Stimulated activated CD8-positive, alpha-beta memory T cell treated with anti-CD3 and anti-CD28 coated beads, Interleukin-7, amount 100 ng/mL, for 24 hours (primary cell): ENCODE results near the gene GLI1.
"Not testable (repeated sequence)": the region's sequence is repeated elsewhere in the genome, so short reads cannot be mapped to it uniquely, and the experiment has no call there.

Experiments
- DNase-seq: peaks from one replicate; pipeline ENCODE4 v3.0.0-alpha.2; 2020; ENCODE audit warnings: low read depth

The GLI1 gene

DNA sequence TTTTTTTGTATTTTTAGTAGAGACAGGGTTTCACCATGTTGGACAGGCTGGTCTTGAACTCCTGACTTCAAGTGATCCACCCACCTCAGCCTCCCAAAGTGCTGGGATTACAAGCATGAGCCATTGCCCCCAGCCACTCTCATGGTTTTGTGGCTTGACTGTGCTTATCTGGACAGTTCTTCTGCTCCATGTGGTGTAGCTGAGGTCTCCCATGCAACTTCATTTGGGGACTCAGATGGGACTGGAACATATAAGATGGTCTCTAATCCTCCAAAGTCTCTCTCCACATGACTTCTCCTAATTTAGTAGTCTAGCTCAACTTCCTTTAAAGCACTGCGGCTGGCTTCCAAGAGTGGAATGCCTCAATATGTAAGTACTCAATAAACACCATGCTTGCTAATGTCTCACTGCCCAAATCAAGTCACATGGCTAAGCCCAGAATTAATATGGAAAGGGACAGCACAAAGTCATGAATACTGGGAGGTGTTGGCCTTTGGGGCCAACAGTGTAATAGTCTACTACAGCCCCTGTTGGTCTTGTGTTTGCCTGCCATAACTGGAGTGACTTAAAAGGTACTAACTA is 17.6 kb upstream of the GLI1 start:
- DNase-seq = no peak

DNA sequence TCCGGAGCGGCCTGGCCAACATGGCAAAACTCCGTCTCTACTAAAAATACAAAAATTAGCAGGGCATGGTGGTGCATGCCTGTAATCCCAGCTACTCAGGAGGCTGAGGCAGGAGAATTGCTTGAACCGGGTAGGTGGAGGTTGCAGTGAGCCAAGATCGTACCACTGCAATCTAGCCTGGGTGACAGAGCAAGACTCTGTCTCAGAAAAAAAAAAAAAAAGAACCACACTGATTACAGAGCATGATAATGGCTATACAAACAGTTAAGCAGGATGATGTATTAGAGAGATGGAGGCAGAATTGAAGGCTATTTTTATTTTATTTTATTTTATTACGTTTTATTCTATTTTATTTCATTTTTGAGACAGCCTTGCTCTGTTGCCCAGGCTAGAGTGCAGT is 15.2 kb upstream of the GLI1 start:
- DNase-seq = not testable (repeated sequence)

DNA sequence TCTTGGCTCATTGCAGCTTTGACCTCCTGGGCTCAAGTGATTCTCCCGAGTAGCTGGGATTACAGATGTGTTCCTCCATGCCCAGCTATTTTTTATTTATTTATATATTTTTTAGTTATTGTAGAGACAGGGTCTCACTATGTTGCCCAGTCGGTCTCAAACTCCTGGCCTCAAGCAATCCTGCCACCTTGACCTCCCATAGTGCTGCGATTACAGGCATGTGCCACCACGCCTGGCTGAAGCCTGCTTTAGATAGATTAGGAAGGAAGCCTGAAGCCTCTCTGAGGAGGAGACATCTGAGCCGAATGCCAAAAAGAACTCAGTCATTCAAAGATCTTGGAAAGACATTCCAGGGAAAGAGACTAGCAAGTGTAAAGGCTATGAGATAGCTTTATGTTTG is 14.8 kb upstream of the GLI1 start:
- no peak for DNase-seq

DNA sequence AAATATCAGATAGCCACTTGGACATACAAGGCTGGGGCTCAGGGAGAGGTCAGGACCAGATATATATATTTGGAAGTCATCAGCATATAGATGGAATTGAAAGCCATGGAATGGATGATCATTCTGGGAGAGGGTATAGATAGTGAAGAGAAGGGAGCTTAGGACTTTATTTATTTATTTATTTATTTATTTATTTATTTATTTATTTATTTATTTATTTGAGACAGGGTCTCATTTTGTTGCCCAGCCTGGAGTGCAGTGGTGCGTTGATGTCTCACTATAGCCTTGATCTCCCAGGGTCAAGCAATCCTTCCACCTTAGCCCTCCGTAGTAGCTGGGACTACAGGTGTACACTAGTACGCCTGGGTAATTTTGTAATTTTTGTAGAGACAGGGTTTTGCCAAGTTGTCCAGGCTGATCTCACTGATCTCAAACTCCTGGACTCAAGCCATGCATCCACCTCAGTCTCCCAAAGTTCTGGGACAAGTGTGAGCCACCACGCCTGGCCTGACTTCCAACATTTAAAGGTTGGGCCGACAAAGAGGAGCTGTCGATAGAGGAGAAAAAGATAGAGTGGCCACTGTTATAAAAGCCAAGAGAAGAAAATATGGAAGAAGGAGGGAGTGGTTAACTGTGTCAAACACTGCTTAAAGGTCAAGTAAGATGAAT is 13.2 kb upstream of the GLI1 start:
- DNase-seq = no peak

DNA sequence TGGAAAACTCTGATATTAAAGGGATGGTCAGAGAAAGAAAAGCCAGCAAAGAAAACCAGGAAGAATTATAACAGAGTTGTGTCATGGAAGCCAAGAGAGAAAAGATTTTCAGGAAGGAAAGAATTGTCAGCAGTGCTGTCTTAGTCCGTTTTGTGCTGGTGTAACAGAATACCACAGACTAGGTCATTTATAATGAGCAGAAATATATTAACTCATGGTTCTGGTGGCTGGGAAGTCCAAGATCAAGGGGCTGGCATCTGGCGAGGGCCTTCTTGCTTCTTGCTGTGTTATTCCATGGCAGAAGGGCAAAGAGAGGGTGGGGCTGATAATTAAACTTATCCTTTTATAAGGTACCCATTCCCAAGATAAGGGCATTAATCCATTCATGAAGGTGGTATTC is 10.9 kb upstream of the GLI1 start:
- no peak for DNase-seq

DNA sequence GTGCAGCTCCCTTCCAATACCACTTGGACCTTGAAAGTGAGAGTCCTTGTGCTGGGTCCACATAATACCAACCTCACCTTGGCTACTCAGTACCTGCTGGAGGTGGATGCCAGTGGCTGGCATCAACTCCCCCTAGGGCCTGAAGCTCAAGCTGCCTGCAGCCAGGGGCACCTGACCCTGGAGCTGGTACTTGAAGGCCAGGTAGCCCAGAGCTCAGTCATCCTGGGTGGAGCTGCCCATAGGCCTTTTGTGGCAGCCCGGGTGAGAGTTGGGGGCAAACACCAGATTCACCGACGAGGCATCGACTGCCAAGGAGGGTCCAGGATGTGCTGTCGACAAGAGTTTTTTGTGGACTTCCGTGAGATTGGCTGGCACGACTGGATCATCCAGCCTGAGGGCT is 10.2 kb upstream of the GLI1 start:
- DNase-seq = no peak

DNA sequence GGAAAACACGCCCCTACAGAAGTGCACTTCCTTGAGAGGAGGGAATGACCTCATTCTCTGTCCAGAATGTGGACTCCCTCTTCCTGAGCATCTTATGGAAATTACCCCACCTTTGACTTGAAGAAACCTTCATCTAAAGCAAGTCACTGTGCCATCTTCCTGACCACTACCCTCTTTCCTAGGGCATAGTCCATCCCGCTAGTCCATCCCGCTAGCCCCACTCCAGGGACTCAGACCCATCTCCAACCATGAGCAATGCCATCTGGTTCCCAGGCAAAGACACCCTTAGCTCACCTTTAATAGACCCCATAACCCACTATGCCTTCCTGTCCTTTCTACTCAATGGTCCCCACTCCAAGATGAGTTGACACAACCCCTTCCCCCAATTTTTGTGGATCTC is 9.5 kb upstream of the GLI1 start:
- DNase-seq = no peak

DNA sequence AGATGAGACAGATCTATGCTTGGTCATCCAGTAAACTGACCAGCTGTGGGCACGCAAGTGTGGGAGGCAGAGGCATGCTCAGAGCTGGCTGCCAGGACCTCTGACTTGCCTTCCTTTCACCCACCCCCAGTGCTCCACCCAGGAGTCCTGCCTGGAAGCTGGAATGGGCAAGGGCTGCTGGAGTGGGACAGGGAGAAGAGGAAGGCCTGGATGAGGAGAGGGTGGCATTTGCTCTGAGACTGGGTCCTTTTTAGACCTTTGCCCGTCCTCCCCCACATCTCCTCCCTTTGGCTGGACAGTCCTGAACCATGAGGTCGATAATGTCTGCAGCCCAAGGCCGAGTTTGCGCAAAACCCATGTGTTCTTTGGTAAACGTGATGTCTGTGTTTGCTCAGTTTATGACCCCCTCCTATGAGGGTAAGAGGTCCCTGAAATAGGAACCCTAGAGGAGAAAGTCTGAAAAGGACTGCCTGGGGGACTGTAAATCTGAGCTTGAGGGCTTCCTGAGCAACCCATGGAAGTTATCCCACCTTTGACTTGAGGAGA is 8.3 kb upstream of the GLI1 start:
- DNase-seq = no peak

DNA sequence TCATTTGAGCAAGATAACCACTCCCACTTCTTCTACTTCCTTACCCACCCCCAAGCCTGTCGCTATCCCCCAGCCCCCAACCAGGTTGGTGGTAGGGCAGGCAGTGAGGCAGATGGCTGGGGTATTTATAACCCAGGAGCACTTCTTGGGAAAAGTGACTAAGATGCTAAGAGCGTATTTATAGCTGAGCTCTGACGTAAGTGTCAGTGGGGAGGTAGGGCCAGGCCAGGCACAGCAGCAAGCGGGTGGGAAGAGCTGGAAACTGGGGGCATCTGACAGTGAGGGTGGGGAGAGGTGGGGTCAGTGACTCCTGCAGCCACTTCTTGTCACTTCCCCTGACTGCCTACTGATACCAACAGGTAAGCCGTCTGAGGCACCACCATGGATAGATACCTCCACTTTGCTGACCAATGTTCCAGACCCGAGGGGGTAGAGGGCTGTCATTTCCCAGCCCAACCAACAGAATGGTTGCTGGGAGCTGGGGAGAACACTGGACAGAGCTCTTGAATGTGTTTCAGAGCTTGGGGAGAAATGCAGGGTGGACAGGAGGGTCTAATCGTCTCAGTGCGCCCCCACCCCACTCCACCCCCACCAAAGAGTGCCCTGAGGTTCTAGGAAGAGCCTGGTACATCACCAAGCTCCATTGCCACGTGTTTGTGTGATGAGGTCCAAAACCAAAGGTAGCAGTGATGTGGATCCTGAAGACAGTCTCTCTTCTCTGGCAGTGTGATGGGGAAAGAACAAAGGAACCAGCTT is 7.2 kb upstream of the GLI1 start:
- DNase-seq = no peak

DNA sequence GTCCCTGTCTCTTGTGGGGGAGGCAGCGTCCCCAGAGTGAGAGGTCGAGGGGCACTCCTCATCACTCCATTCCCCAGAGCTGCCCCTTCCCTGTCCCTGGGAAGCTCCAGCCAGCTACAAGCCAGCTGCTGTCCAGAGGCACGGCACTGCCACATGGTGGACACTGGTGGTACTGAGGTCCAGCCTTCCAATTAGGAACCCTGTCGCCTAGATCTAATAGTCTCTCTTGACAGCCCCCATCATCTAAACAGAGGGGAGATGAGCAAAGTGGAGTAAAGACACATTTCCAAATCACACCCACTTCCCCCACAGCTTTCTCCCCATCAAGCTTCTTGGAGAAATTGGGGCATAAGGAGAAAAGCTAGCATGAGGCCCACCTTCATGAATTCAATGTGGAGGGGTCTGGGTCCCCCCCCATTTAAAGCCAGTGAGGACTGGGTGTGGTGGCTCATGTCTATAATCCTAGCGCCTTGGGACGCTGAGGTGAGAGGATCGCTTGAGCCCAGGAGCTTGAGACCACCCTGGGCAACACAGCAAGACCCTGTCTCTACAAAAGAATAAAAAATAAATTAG is 6.6 kb upstream of the GLI1 start:
- DNase-seq = no peak

DNA sequence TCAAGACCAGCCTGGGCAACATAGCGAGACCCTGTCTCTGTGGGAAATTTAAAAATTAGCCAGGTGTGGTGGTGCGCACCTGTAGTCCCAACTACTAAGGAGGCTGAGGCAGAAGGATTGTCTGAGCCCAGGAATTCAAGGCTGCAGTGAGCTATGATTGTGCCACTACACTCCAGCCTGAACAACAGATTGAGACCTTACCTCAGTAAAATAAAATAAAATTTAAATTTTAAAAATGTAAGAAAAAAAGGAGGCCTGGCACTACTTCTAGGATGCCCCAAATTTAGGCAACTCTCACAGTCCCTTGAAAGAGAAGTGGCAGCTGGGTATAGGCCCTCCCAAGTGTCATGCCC is 5.4 kb upstream of the GLI1 start:
- no peak for DNase-seq

DNA sequence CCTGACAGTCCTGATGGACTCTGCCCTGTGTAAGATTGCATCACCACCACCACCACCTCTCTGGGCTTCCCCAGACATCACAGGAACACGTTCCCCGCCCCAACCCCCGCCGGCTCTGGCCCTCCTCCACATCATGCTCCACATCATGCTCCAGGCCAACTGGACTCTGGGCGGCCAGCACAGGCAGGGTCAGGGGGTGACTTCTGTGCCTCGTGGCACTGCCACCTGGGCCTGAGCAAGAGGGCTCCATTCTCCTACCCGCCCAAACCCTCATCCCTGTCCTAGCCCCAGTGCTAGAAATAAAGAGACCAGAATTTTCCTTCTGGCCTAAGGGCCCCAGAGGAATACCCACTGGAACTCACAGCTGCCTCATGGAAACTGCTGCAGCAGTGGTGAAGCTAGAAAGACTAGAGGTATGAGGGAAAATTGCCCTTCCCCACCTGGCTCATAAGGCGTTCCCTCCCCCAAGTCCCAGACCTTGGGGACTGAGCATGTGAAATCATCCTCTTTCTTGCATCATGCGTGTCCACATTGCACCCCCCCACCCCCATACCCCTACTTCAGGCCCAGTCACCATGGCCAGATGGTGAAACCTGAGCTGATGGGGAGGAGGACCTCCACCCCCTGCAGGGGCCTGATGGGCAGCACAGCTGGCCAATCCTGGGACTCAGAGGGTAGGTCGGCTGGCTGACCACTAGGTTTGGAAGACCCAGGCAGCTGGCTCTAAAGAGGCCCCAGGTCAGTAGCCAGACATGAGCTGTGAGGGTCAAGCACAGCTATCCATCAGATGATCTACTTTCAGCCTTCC is 4.8 kb upstream of the GLI1 start, which contains the start of gene INHBE:
INHBE (plus strand) TSS at position 742 of the 808 bp plus-strand sequence. CDS start 230 bp downstream, outside the sequence.
- DNase-seq = no peak

DNA sequence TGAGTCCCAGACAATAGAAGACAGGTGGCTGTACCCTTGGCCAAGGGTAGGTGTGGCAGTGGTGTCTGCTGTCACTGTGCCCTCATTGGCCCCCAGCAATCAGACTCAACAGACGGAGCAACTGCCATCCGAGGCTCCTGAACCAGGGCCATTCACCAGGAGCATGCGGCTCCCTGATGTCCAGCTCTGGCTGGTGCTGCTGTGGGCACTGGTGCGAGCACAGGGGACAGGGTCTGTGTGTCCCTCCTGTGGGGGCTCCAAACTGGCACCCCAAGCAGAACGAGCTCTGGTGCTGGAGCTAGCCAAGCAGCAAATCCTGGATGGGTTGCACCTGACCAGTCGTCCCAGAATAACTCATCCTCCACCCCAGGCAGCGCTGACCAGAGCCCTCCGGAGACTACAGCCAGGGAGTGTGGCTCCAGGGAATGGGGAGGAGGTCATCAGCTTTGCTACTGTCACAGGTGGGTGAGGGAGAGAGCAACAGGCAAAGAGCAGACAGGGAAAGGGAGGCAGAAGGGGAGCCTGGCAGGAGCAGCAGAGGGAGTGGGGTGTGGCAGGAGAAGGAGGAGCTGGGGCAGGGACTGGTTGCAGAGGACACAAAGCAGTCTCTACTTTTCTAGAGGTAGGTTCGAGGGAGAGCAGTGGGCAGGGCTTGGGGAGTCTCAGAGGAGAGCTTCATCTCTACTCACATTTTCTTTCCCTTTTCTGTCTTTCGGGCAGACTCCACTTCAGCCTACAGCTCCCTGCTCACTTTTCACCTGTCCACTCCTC is 4.0 kb upstream of the GLI1 start:
- DNase-seq = no peak

DNA sequence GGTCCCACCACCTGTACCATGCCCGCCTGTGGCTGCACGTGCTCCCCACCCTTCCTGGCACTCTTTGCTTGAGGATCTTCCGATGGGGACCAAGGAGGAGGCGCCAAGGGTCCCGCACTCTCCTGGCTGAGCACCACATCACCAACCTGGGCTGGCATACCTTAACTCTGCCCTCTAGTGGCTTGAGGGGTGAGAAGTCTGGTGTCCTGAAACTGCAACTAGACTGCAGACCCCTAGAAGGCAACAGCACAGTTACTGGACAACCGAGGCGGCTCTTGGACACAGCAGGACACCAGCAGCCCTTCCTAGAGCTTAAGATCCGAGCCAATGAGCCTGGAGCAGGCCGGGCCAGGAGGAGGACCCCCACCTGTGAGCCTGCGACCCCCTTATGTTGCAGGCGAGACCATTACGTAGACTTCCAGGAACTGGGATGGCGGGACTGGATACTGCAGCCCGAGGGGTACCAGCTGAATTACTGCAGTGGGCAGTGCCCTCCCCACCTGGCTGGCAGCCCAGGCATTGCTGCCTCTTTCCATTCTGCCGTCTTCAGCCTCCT is 3.4 kb upstream of the GLI1 start:
- DNase-seq = no peak

DNA sequence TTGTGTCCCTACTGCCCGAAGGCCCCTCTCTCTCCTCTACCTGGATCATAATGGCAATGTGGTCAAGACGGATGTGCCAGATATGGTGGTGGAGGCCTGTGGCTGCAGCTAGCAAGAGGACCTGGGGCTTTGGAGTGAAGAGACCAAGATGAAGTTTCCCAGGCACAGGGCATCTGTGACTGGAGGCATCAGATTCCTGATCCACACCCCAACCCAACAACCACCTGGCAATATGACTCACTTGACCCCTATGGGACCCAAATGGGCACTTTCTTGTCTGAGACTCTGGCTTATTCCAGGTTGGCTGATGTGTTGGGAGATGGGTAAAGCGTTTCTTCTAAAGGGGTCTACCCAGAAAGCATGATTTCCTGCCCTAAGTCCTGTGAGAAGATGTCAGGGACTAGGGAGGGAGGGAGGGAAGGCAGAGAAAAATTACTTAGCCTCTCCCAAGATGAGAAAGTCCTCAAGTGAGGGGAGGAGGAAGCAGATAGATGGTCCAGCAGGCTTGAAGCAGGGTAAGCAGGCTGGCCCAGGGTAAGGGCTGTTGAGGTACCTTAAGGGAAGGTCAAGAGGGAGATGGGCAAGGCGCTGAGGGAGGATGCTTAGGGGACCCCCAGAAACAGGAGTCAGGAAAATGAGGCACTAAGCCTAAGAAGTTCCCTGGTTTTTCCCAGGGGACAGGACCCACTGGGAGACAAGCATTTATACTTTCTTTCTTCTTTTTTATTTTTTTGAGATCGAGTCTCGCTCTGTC is 2.7 kb upstream of the GLI1 start:
- DNase-seq = no peak

DNA sequence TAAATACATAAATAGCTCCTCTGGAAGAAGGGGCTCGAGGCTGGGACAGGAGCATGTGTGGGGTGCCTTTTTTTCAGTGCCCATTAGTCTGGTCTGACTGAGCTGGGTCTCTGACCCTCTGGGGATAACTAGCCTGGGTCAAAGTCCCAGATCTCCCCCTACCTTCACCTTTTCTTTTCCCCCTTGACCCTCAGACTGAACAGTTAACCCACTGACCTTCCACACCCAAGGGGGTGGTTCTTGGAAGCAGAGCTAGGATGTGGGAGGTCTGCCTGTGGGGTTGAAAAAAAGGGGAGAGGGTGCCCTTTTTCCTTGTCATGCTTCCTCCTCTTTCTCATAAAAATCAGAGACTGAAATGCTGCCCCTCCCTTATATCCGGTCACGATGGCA is 925 bp upstream of the GLI1 start:
- no peak for DNase-seq

DNA sequence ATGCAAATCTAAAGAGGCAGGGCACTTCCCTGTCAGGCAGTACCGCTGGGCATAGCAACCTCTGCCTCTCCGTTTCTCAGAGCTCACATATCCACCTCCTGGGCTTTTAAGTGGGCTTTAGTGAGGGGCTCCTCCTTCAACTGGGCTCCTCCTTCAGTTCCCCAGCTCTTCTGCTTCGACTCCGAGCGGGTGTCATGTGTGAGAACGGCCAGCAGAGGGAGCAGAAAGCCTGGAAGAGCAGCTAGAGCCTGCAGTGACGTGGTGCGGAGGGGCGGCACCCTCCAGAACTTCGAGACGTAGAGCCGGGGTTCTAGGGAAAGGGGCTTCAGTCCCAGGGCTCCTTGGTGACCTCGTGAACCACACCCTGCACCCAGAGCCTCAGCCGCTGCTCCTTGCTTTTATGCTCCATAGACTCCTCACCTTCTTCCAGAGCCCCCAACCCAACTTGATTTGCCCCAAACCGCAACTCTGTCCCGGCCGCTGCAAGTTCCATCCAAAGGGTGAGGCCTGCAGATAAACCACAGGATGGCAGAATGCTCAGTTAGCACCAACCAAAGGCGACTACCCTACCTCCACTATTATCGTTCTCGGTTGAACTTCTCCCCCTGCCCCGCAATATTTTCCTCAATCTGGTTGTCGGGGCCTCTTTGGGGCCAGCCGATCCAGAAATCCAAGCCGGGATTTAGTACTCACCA is 383 bp upstream of the GLI1 start:
- peak; percentile 90 for DNase-seq

DNA sequence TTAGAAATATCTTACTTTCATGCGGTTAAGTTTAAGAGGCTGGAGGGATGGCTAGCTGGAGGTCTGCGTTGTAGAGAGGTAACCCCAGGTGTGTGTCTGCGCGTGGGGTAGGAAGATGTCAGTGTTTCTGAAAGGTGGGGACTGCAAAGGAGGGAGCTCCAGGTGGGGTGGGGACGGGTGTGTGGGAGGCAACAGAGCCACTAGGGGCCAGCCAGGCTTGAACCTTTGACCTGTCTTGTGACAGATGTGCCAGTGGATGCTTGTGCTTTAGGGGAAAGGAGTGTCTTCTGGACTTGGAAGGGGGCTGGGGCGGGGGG is 841 bp downstream of the GLI1 start:
- DNase-seq = no peak

DNA sequence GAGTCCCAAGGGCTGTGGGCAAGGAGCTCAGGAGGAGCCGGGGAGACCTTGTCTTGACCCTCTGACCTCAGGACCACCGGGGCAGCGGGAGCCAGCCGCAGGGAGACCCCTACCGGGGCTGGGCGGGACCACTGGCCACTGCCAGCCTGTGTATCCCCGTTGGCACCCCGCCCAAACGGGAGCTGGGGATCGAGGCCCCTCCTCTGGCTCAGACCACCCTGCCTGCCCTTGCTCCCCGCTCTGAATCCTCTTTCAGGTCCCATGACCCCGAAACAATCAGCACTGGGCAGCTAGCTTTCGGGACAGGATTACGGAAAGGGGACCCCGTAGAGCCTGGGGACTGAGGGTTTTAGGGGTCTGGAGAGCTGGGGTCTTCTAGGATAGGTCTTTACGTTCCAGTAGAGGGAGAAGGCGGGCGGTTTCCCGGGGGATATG is 1.3 kb downstream of the GLI1 start:
- no peak for DNase-seq
